Endodermal cell (in vitro differentiated cells): ENCODE data around the gene PLPPR1. TPM values are rescaled to one million over a fixed set of nuclear protein-coding genes. Genes with fewer than 3 reads are reported as not detected.

Experiments
- DNase-seq: peaks from one replicate; pipeline ENCODE4 v3.0.0-alpha.2; 2017
- H3K27ac ChIP-seq: 2 replicates; pipeline ENCODE4 v1.5.1; 2013; ENCODE audit warnings: mild to moderate bottlenecking, low read depth, low read length, moderate library complexity
- H3K27me3 ChIP-seq: 2 replicates; pipeline ENCODE4 v1.6.1; 2013; ENCODE audit warnings: mild to moderate bottlenecking, low read length, moderate library complexity; ENCODE audit not compliant: insufficient read depth, control insufficient read depth, poor library complexity, severe bottlenecking
- H3K36me3 ChIP-seq: 2 replicates; pipeline ENCODE4 v1.7.0; 2013; ENCODE audit warnings: mild to moderate bottlenecking, low read length, moderate library complexity; ENCODE audit not compliant: control insufficient read depth, insufficient read depth
- H3K4me1 ChIP-seq: one replicate; pipeline ENCODE4 v1.7.0; 2013; ENCODE audit warnings: low read length; ENCODE audit not compliant: control insufficient read depth, insufficient read depth
- H3K4me3 ChIP-seq: 2 replicates; pipeline ENCODE4 v1.5.1; 2013; ENCODE audit warnings: mild to moderate bottlenecking, low read length, moderate library complexity
- H3K9ac ChIP-seq: 2 replicates; pipeline ENCODE4 v1.6.1; 2013; ENCODE audit warnings: mild to moderate bottlenecking, low read length, moderate library complexity; ENCODE audit not compliant: poor library complexity, severe bottlenecking; ENCODE audit errors: extremely low read depth
- H3K9me3 ChIP-seq: 2 replicates; pipeline ENCODE4 v1.6.1; 2013; ENCODE audit warnings: mild to moderate bottlenecking, low read length, moderate library complexity; ENCODE audit not compliant: control insufficient read depth
- H3K27ac Mint-ChIP-seq: 2 replicates; pipeline ENCODE4 v1.8.0; 2020; ENCODE audit warnings: mixed read lengths
- H3K27me3 Mint-ChIP-seq: 2 replicates; pipeline ENCODE4 v1.8.0; 2021; ENCODE audit warnings: mild to moderate bottlenecking, mixed read lengths; ENCODE audit not compliant: insufficient read depth
- H3K36me3 Mint-ChIP-seq: 2 replicates; pipeline ENCODE4 v1.8.0; 2020; ENCODE audit warnings: low read depth, mixed read lengths
- H3K4me1 Mint-ChIP-seq: 2 replicates; pipeline ENCODE4 v1.8.0; 2020; ENCODE audit warnings: mixed read lengths
- H3K4me3 Mint-ChIP-seq: 2 replicates; pipeline ENCODE4 v1.8.0; 2020; ENCODE audit warnings: mild to moderate bottlenecking, moderate library complexity, mixed read lengths
- H3K9me3 Mint-ChIP-seq: 2 replicates; pipeline ENCODE4 v1.8.0; 2020; ENCODE audit warnings: mild to moderate bottlenecking, mixed read lengths
- CTCF ChIP-seq: fragments of 200-600 bp; sonication (generic); conservative IDR thresholded peaks from 2 replicates; pipeline ENCODE4 v1.5.0; 2021; ENCODE audit warnings: antibody characterized with exemption, mild to moderate bottlenecking
- WGBS, 2 experiments: methylation state at CpG; one replicate each; pipeline versions ENCODE4 v1.1.5 to v1.1.7; 2013; ENCODE audit warnings: missing lambda C conversion rate in 2 of 2, mixed read lengths in 1 of 2; ENCODE audit not compliant: insufficient coverage in 1 of 2, insufficient read length in 1 of 2; 5-methylcytosine and 5-hydroxymethylcytosine counted together
- total RNA-seq, 2 donors: library from RNA; stranded (reverse); fragmentation: NEBNext Ultra II Directional in 1 of 2; extraction: Animal tissue kit (Norgen Biotek cat#: 25700) in 1 of 2; gene quantifications; 2 replicates in 1 of 2; 3 replicates in 1 of 2; pipeline ENCODE4 v1.2.1, GENCODE V29; 2021

Gene PLPPR1
- total RNA-seq, 2 donors from 2014 or later = 1.5 to 4.6 TPM

GRCh38 chr9:101087426-101087825, 58.9 kb downstream of the PLPPR1 start:
- no peaks in the 10 kb centered on the region for H3K9me3 ChIP-seq
- no peak for TF ChIP-seq CTCF
- no peak overlapping the region for H3K27ac ChIP-seq
- Mint-ChIP-seq H3K27ac (no peak overlapping the region), H3K27me3 (peaks cover 4% of the 10 kb centered on the region), H3K4me1 (peaks cover 9% of the 10 kb centered on the region), H3K36me3 (no peaks in the 10 kb centered on the region), H3K4me3 (no peak overlapping the region), H3K9me3 (no peaks in the 10 kb centered on the region)
- no peaks in the 10 kb centered on the region for H3K27me3 ChIP-seq
- DNase-seq = no peak
- H3K4me1 ChIP-seq = no peaks in the 10 kb centered on the region
- H3K36me3 ChIP-seq = no peaks in the 10 kb centered on the region
- H3K4me3 ChIP-seq = no peak overlapping the region
- 94% methylated on average over 1 of the region's 3 CpGs; no CpG with 5 or more reads in 1 of the 2 experiments for WGBS, 2 experiments
- no peak overlapping the region for H3K9ac ChIP-seq

GRCh38 chr9:101092922-101093321, 64.4 kb downstream of the PLPPR1 start:
- H3K36me3 ChIP-seq = no peaks in the 10 kb centered on the region
- TF ChIP-seq CTCF = no peak
- H3K36me3 Mint-ChIP-seq = no peaks in the 10 kb centered on the region
- 100% methylated on average over 1 of the region's 1 CpG for WGBS, 2 experiments
- no peak for DNase-seq
- H3K4me1 Mint-ChIP-seq = peaks cover 15% of the 10 kb centered on the region
- H3K4me3 Mint-ChIP-seq = no peak overlapping the region
- no peak overlapping the region for H3K9ac ChIP-seq
- no peaks in the 10 kb centered on the region for H3K27me3 ChIP-seq
- H3K4me3 ChIP-seq = no peak overlapping the region
- H3K9me3 Mint-ChIP-seq = no peaks in the 10 kb centered on the region
- H3K27ac Mint-ChIP-seq = no peak overlapping the region
- no peaks in the 10 kb centered on the region for H3K9me3 ChIP-seq
- H3K27me3 Mint-ChIP-seq = peaks cover 4% of the 10 kb centered on the region
- H3K27ac ChIP-seq = no peak overlapping the region
- no peaks in the 10 kb centered on the region for H3K4me1 ChIP-seq

GRCh38 chr9:101093620-101094019, 65.1 kb downstream of the PLPPR1 start:
- Histone ChIP-seq H3K27me3 (no peaks in the 10 kb centered on the region), H3K9me3 (no peaks in the 10 kb centered on the region), H3K9ac (no peak overlapping the region), H3K27ac (no peak overlapping the region), H3K4me1 (no peaks in the 10 kb centered on the region), H3K4me3 (no peak overlapping the region), H3K36me3 (no peaks in the 10 kb centered on the region)
- DNase-seq = no peak
- Mint-ChIP-seq H3K9me3 (no peaks in the 10 kb centered on the region), H3K4me3 (no peak overlapping the region), H3K27me3 (peaks cover 4% of the 10 kb centered on the region), H3K27ac (peak overlapping the region; percentile 27), H3K4me1 (peaks cover 19% of the 10 kb centered on the region), H3K36me3 (no peaks in the 10 kb centered on the region)
- TF ChIP-seq CTCF = no peak
